Sigmoid colon (tissue), 4 donors: ENCODE data around the gene ARHGAP28.

Source experiments
- CTCF ChIP-seq, 4 experiments: fragments of 450-650 bp in 3 of 4; fragments of 200-600 bp in 1 of 4; IDR thresholded peaks; one replicate each; pipeline ENCODE4 v1.5.1; 2016 to 2019; ENCODE audit warnings: antibody characterized with exemption in 4 of 4, mild to moderate bottlenecking in 3 of 4, moderate library complexity in 2 of 4
- POLR2AphosphoS5 ChIP-seq, 4 donors: sonication (generic); formaldehyde crosslinking; IDR thresholded peaks; one replicate each; pipeline ENCODE4 v1.6.1; 2017; ENCODE audit warnings: antibody characterized with exemption in 4 of 4

GRCh38 chr18:6835345-6835744 is 105.8 kb downstream of the ARHGAP28 start:
- no peak for TF ChIP-seq CTCF (IDR thresholded peaks at IDR 0.05)
- no peak for TF ChIP-seq POLR2AphosphoS5 (IDR thresholded peaks at IDR 0.05)
